PC-9 (cell line): ENCODE results near the gene IP6K1. TPM values are rescaled to one million over a fixed set of nuclear protein-coding genes. Genes with fewer than 3 reads are reported as not detected.
"Not testable (repeated sequence)": the region's sequence is repeated elsewhere in the genome, so short reads cannot be mapped to it uniquely, and the experiment has no call there.

Experiments used
- BruUV-seq: library from RNA; stranded (reverse); fragments of 400-500 nt; replicated peaks from 2 replicates; lab custom pipeline; 2021; lab: Mats Ljungman, UMichigan
- CTCF ChIA-PET: fragments of 300-600 bp; sonication (Branson Sonifier 250); formaldehyde crosslinking; loops from one replicate; lab custom pipeline; 2022; ENCODE audit warnings: antibody characterized with exemption; lab: Charles Lee
- POLR2A ChIA-PET: fragments of 300-600 bp; sonication (Branson Sonifier 250); formaldehyde crosslinking; loops from one replicate; lab custom pipeline; 2022; ENCODE audit warnings: antibody characterized with exemption; ENCODE audit not compliant: unreplicated experiment; lab: Charles Lee
- DNase-seq, 2 experiments: peaks; one replicate each; pipeline versions ENCODE4 v3.0.0 to v3.0.0-alpha.2; 2015 to 2022; ENCODE audit warnings: mixed read lengths in 1 of 2
- H2AFZ ChIP-seq: fragments of 200-600 bp; sonication (generic); 2 replicates; pipeline ENCODE4 v1.8.1; 2017; ENCODE audit warnings: antibody characterized with exemption
- H3F3A ChIP-seq: fragments of 200-600 bp; sonication (generic); 2 replicates; pipeline ENCODE4 v1.8.1; 2017; ENCODE audit warnings: antibody characterized with exemption, mild to moderate bottlenecking, low read depth; ENCODE audit not compliant: insufficient read depth
- H3K27ac ChIP-seq: fragments of 200-600 bp; sonication (generic); 2 replicates; pipeline ENCODE4 v1.6.1; 2016; ENCODE audit warnings: mixed run types
- H3K27me3 ChIP-seq: fragments of 200-600 bp; sonication (generic); 2 replicates; pipeline ENCODE4 v1.6.1; 2016; ENCODE audit warnings: low read depth, mixed run types; ENCODE audit not compliant: insufficient read depth
- H3K36me3 ChIP-seq: fragments of 200-600 bp; sonication (generic); 2 replicates; pipeline ENCODE4 v1.6.1; 2016; ENCODE audit warnings: low read depth, mixed run types
- H3K4me1 ChIP-seq: fragments of 200-600 bp; sonication (generic); replicated peaks from 2 replicates; pipeline ENCODE4 v1.6.1; 2016; ENCODE audit warnings: mixed run types; ENCODE audit not compliant: insufficient read depth
- H3K4me2 ChIP-seq: fragments of 200-600 bp; sonication (generic); 2 replicates; pipeline ENCODE4 v1.6.1; 2017; ENCODE audit warnings: mixed run types
- H3K4me3 ChIP-seq: fragments of 200-600 bp; sonication (generic); 2 replicates; pipeline ENCODE4 v1.6.1; 2016; ENCODE audit warnings: mixed run types
- H3K79me2 ChIP-seq: fragments of 200-600 bp; sonication (generic); 2 replicates; pipeline ENCODE4 v1.6.1; 2017; ENCODE audit warnings: low read depth, mixed run types
- H3K9me2 ChIP-seq: fragments of 200-600 bp; sonication (generic); 2 replicates; pipeline ENCODE4 v1.8.1; 2017; ENCODE audit warnings: mild to moderate bottlenecking; ENCODE audit not compliant: insufficient read depth
- H3K9me3 ChIP-seq: fragments of 200-600 bp; sonication (generic); 2 replicates; pipeline ENCODE4 v1.8.1; 2016; ENCODE audit warnings: low read depth; ENCODE audit not compliant: insufficient read depth
- H4K20me1 ChIP-seq: fragments of 200-600 bp; sonication (generic); 2 replicates; pipeline ENCODE4 v1.8.1; 2017; ENCODE audit not compliant: insufficient read depth
- intact Hi-C: fragments of 100-400 bp; cut with micrococcal nuclease; formaldehyde crosslinking; loops from one replicate; pipeline ENCODE4 v1.10.0; 2022; ENCODE audit not compliant: unreplicated experiment
- total RNA-seq: library from RNA; stranded (reverse); gene quantifications from 2 replicates; pipeline ENCODE4 v1.2.3, GENCODE V29; 2021

The IP6K1 gene
- total RNA-seq, 1 experiment from 2014 or later, result 32.9 TPM

DNA sequence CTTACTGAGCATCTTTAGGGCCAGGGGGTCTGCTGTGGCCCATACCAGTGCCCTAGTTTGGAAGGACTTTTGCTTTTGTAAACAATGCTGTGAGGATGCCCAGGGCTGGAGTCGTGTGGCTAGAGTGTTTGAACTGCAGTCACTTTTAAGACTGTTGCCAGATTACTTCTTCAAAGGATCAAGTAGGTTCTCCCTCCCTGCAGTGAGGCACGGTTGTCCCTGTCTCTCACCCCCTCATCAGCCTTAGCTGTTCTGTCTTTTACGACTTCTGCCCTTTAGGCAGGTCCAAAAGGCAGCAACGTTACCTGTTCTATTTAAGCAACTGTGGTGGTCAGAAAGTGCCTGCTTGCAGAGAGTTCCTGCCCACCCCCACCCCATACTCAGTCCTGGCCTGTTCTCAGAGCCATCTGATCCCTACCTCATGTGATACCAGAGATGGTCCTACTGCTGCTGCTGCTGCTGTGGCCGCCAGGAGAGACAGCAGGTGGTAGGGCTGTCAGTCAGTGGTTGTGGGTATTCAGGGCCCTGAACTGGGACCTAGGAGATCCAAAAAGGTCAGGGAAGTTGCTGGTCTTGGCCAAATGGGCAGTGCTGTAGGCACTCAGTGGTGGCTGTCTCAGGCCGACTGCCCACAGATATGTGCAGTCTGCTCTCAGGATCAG lies 91.8 kb downstream of the IP6K1 start:
- H3K9me3 ChIP-seq, POLR2A ChIA-PET, H3K27me3 ChIP-seq, H2AFZ ChIP-seq, H3K9me2 ChIP-seq, intact Hi-C loops, DNase-seq, H3K36me3 ChIP-seq, H3K4me3 ChIP-seq, CTCF ChIA-PET, H3K27ac ChIP-seq, H3F3A ChIP-seq, H3K79me2 ChIP-seq, H4K20me1 ChIP-seq, H3K4me2 ChIP-seq, H3K4me1 ChIP-seq, BruUV-seq: not testable (repeated sequence)

DNA sequence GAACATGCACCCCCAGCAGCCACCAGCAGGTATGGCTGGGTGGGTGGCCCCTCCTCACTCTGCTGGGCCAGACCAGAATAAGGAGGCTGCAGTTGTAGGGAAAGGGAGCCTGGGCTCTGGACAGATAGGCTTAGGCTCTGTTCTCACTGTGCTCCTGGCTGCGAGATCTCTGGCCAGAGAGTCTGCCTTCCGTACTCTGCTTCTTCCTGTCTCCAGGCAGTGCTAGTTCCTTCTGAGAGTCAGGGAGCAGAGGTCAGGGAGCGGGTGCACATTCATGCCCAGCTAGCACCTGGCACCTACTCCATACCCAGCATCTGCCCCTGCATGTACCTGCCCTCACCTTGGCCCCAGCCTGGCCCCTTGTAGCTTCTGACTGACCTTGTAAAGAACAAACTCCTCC lies 94.9 kb downstream of the IP6K1 start:
- H3K4me2 ChIP-seq, H3K4me1 ChIP-seq, intact Hi-C loops, H3K9me2 ChIP-seq, H3K79me2 ChIP-seq, H3K27me3 ChIP-seq, H3K9me3 ChIP-seq, H3K27ac ChIP-seq, H2AFZ ChIP-seq, H3K36me3 ChIP-seq, BruUV-seq, CTCF ChIA-PET, POLR2A ChIA-PET, H4K20me1 ChIP-seq, DNase-seq, H3K4me3 ChIP-seq, H3F3A ChIP-seq: not testable (repeated sequence)

GRCh38 chr3:49690856-49691255 lies 95.5 kb downstream of the IP6K1 start:
- H3K9me2 ChIP-seq, H3K9me3 ChIP-seq, POLR2A ChIA-PET, H3K79me2 ChIP-seq, H3F3A ChIP-seq, H4K20me1 ChIP-seq, H3K36me3 ChIP-seq, DNase-seq, H3K27me3 ChIP-seq, H3K27ac ChIP-seq, BruUV-seq, H3K4me1 ChIP-seq, H2AFZ ChIP-seq, intact Hi-C loops, CTCF ChIA-PET: not testable (repeated sequence)
- peak overlapping the region; percentile 74 for H3K4me2 ChIP-seq
- H3K4me3 ChIP-seq, result peak overlapping the region; percentile 95; the same call in 1 of the 2 replicates

- H4K20me1 ChIP-seq, CTCF ChIA-PET, intact Hi-C loops, H3K4me1 ChIP-seq, H3K9me3 ChIP-seq, H3K79me2 ChIP-seq, H3K27ac ChIP-seq, BruUV-seq, H3K27me3 ChIP-seq, H3K9me2 ChIP-seq, DNase-seq, H3K36me3 ChIP-seq, POLR2A ChIA-PET, H3F3A ChIP-seq: not testable (repeated sequence)
- peak overlapping the region; percentile 74 for H3K4me2 ChIP-seq
- H2AFZ ChIP-seq, result peak overlapping the region; percentile 78
- H3K4me3 ChIP-seq, result peak overlapping the region; percentile 95
Measured at GRCh38 chr3:49689908-49690624, 96.3 kb downstream of the IP6K1 start.
